ENCODE measurements around the gene AIM2.

AIM2 gene

DNA sequence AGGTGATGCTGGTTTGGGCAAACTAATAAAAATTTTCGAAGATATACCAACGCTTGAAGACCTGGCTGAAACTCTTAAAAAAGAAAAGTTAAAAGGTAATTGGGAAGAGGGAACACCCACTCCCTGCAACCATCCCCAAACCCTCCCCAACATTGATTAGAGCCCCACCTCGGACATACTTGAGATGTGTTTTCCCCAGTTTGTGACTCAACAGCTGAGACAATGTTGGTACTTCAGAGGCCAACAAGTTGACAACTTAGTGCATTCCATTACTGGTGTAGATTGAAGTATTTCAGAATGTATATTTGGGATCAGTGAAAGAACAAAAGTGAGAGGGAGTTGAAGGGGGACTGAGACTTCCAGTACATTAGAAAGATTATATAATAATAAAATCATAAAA, 61.7 kb downstream of the AIM2 start:
- no peak for DNase-seq (ENCODE audit: low spot score)

DNA sequence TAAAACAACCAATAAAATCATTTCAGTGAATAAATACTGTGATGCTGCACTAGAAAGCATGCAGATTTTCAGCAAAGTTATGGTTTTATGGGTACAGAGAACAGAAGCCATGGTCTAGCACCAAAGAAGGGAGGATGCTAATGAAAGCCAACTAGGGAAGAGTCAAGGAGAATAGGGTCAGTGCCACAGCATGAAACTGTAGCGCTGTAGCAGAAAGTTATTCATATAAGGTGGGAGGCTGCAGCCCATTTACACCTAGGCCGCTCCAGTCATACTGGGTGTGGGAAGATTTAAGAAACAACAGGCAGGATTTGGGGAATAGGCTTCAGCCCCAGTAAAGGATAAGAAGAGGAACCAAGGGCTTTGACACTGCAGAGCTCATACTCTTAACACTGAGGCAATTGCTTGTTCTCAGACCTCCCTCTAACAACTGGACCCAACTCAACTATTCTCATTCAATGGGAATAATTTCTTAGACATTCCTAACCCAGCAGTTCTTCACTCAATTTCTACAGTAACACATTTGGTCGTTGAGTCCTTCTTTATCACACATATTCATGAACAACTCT, 62.5 kb downstream of the AIM2 start:
- DNase-seq (ENCODE audit: low spot score), result no peak

DNA sequence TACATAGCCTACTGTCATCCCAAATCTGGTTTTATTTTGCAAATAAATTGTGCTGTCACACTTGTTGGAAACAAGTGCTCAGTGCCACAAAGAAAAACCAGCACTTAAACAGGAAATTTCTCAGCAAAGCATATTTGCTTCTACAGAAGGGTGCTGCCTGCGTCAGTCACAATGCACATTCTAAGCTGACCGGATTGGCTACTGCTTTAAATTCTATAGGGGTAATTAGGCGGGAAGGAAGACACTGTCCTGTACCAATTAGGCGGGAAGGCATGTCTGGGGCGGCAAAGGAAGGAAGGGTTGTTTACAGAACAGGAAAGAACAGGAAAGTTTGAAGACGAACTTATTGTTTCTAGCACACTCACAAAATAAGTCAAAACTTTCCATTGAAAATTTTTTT, 64.1 kb downstream of the AIM2 start:
- DNase-seq (ENCODE audit: low spot score), result peak; percentile 9
